Measurements from ENCODE around the gene RHOF. TPM values are rescaled to one million over a fixed set of nuclear protein-coding genes. Genes with fewer than 3 reads are reported as not detected.

Gene RHOF
- total and polyA plus RNA-seq, 2 of the 8 experiments (the other 6 are each of a cell fraction or from before 2014, with no cell fraction given) = 23.8 to 31.9 TPM

- no peak for TF ChIP-seq SP2 (IDR thresholded peaks at IDR 0.05; ENCODE audit: low read length)
- TF ChIP-seq USF2 (IDR thresholded peaks at IDR 0.05; ENCODE audit: low read length) = no peak
Measured at GRCh38 chr12:121750507-121750955, 43.0 kb downstream of the RHOF start (continued).
